ENCODE measurements around the gene MYCBP2.

- TF ChIP-seq CTCF (IDR thresholded peaks at IDR 0.05 in 8 of 11, conservative IDR thresholded peaks at IDR 0.05 in 3 of 11) (no peak), POLR2A (IDR thresholded peaks at IDR 0.05) (no peak)
These were observed 292.0 kb downstream of the MYCBP2 start for GRCh38 chr13:77034881-77035280.
